Liver (tissue), 3 donors: Measurements from ENCODE around the gene ACOT7.

Experiments
- CTCF ChIP-seq: fragments of 150-350 bp; IDR thresholded peaks from 2 replicates; pipeline ENCODE4 v1.5.1; 2017; ENCODE audit warnings: improper control_type of control experiment, low read depth, low read length; ENCODE audit not compliant: missing input control
- GABPA ChIP-seq, 2 donors: IDR thresholded peaks in 1 of 2; conservative IDR thresholded peaks in 1 of 2; 2 replicates each; pipeline ENCODE4 v1.6.1; 2016; ENCODE audit warnings: antibody characterized with exemption in 2 of 2, mild to moderate bottlenecking in 1 of 2, moderate library complexity in 1 of 2
- RXRA ChIP-seq, 2 donors: IDR thresholded peaks; 2 replicates each; pipeline ENCODE4 v1.6.1; 2017 to 2018; ENCODE audit warnings: antibody characterized with exemption in 2 of 2, mild to moderate bottlenecking in 1 of 2
- ZBTB33 ChIP-seq: IDR thresholded peaks from 2 replicates; pipeline ENCODE4 v1.6.1; 2016; ENCODE audit warnings: antibody characterized with exemption
- donor health status: healthy.
- donor health status: healthy.

GRCh38 chr1:6258675-6259074 lies 134.9 kb downstream of the ACOT7 start:
- TF ChIP-seq RXRA (IDR thresholded peaks at IDR 0.05) (no peak), CTCF (no peak), ZBTB33 (no peak), GABPA (IDR thresholded peaks at IDR 0.05 in 1 of 2, conservative IDR thresholded peaks at IDR 0.05 in 1 of 2) (no peak)
